ENCODE measurements around the gene PRSS2. TPM values are rescaled to one million over a fixed set of nuclear protein-coding genes. Genes with fewer than 3 reads are reported as not detected.
A peak's percentile ranks its signal among the peaks of the same experiment; 100 is the strongest.
"Not testable (repeated sequence)": the region's sequence is repeated elsewhere in the genome, so short reads cannot be mapped to it uniquely, and the experiment has no call there.

The PRSS2 gene
- total RNA-seq, 1 donor from 2014 or later, result not detected

DNA sequence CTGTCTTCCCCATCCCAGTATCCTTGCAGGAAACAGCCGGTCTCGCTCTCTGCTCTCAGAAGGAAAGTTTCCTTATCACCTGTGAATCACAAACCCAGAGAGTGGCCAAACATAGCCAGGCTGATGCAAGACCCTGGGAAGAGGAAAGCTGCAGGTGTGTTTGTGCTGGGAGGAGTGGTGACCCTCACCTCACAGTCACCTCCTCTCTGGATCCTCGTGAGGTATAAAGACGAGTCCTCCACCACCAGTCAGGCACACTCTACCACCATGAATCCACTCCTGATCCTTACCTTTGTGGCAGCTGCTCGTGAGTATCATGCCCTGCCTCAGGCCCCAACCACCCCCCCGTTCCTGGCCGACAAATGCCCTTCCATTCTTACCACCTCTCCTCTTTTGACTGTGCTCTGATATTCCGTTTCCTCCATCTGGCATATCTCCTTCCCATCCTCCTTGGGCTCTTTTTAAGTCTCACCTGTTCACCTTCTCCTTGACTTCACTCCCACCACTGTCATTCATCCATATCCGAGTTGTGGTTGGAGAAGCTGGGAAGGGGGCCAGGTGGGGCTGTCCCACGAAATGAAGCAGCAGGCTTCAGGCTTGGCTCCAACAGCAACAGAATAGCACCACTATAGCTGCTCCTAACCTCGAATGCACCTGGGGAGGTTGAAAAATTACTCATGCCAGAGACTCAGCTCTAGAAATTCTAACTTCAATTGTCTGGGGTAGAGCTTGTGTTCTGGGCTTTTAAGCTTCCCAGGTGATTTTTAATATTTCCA is 21.4 kb upstream of the PRSS2 start, which contains the start of gene PRSS1:
PRSS1 (plus strand) TSS at position 255 of the 776 bp plus-strand sequence; CDS start at position 268, 13 bp downstream.
- H3K27ac Mint-ChIP-seq (ENCODE audit: unreplicated experiment), result no peak within 1 kb of the TSS
- no peak within 1 kb of the TSS for H3K4me3 Mint-ChIP-seq
- no peaks in the 10 kb centered on the region for H3K4me1 Mint-ChIP-seq
- H3K36me3 Mint-ChIP-seq (ENCODE audit: low read depth), result no peaks in the 10 kb centered on the region
- TF ChIP-seq, protein P1, sequence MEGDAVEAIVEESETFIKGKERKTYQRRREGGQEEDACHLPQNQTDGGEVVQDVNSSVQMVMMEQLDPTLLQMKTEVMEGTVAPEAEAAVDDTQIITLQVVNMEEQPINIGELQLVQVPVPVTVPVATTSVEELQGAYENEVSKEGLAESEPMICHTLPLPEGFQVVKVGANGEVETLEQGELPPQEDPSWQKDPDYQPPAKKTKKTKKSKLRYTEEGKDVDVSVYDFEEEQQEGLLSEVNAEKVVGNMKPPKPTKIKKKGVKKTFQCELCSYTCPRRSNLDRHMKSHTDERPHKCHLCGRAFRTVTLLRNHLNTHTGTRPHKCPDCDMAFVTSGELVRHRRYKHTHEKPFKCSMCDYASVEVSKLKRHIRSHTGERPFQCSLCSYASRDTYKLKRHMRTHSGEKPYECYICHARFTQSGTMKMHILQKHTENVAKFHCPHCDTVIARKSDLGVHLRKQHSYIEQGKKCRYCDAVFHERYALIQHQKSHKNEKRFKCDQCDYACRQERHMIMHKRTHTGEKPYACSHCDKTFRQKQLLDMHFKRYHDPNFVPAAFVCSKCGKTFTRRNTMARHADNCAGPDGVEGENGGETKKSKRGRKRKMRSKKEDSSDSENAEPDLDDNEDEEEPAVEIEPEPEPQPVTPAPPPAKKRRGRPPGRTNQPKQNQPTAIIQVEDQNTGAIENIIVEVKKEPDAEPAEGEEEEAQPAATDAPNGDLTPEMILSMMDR (conservative IDR thresholded peaks at IDR 0.05), result no peak
- peaks cover 3% of the 10 kb centered on the region for H3K9me3 Mint-ChIP-seq
- no peak for DNase-seq (ENCODE audit: low read depth, low spot score)
- H3K27me3 Mint-ChIP-seq (ENCODE audit: low read depth), result peaks cover 35% of the 10 kb centered on the region

DNA sequence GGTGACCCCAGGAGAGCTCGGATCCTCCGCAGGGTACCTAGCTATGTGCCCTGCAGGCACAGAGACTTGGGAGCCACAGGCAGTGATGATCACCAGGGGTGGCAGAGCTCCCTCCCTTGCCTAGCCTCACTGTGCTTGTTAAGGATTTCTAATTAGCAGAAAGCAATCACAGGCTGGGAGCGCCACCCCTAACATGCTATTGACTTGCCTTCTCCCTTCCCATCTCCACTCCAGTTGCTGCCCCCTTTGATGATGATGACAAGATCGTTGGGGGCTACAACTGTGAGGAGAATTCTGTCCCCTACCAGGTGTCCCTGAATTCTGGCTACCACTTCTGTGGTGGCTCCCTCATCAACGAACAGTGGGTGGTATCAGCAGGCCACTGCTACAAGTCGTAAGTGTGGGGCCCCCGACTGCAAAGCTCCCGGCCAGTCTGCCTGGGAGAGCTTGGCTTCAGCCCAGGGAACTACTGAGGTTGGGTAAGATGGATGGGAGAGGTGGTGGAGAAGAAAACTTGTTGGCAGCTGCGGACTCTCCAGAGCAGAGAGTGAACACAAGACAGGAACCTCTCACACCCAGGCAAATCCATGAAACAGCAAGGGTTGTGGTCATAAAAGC is 20.3 kb upstream of the PRSS2 start:
- no peak overlapping the region for H3K27ac Mint-ChIP-seq (ENCODE audit: unreplicated experiment)
- H3K27me3 Mint-ChIP-seq (ENCODE audit: low read depth), result peaks cover 32% of the 10 kb centered on the region
- peaks cover 3% of the 10 kb centered on the region for H3K9me3 Mint-ChIP-seq
- TF ChIP-seq, protein P1 (conservative IDR thresholded peaks at IDR 0.05), result no peak
- H3K4me1 Mint-ChIP-seq, result no peaks in the 10 kb centered on the region
- H3K4me3 Mint-ChIP-seq, result no peak overlapping the region
- no peak for DNase-seq (ENCODE audit: low read depth, low spot score)
- no peaks in the 10 kb centered on the region for H3K36me3 Mint-ChIP-seq (ENCODE audit: low read depth)

DNA sequence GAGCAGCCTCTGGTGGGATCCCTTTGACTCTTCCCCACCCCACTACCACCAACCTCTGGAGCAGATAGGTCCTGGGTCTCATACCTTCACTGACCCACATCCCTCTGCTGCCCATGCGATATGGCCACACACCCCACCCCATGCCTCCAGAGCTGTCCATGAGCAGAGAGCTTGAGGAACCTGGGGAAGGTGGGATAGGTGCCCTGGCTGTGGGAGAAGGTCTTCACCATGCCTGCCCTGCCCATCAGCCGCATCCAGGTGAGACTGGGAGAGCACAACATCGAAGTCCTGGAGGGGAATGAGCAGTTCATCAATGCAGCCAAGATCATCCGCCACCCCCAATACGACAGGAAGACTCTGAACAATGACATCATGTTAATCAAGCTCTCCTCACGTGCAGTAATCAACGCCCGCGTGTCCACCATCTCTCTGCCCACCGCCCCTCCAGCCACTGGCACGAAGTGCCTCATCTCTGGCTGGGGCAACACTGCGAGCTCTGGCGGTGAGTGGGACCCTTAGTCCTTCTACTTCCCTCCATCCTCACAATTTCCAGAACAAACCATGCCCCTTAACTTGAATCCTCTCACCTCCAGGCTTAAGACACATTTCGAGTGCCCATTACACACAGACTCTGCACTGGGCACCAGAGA is 19.1 kb upstream of the PRSS2 start:
- Mint-ChIP-seq H3K27me3 (ENCODE audit: low read depth) (peaks cover 22% of the 10 kb centered on the region), H3K27ac (ENCODE audit: unreplicated experiment) (peak overlapping the region; percentile 8)
- not testable (repeated sequence) for H3K4me1 Mint-ChIP-seq; H3K4me3 Mint-ChIP-seq; DNase-seq (ENCODE audit: low read depth, low spot score); H3K36me3 Mint-ChIP-seq (ENCODE audit: low read depth); H3K9me3 Mint-ChIP-seq

DNA sequence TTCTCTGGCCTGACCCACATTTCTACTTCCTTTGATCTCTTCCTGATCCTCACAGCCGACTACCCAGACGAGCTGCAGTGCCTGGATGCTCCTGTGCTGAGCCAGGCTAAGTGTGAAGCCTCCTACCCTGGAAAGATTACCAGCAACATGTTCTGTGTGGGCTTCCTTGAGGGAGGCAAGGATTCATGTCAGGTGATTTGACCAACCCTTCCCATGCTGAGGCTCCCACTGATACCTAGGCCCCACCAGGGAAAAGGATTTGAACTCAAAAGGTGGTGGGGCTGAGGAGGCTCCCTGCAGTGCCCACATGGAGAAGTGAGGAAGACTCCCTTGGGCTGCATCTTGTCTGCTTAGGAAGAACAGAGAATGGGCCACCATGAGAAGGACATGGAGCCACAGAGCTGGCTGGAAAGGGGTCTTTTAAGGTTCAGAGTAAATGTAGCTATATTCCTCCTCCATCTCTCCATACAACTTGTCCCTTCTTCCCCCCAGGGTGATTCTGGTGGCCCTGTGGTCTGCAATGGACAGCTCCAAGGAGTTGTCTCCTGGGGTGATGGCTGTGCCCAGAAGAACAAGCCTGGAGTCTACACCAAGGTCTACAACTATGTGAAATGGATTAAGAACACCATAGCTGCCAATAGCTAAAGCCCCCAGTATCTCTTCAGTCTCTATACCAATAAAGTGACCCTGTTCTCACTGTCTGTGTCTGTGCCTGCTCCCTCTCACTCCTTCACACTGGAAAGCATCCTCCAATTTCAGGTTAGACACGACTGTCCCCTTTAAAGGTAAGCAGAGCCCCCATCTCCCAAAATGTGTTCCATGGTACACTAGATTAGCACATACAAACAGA is 18.2 kb upstream of the PRSS2 start:
- H3K27ac Mint-ChIP-seq (ENCODE audit: unreplicated experiment), result no peak overlapping the region
- H3K4me3 Mint-ChIP-seq, result no peak overlapping the region
- DNase-seq (ENCODE audit: low read depth, low spot score), result no peak
- H3K36me3 Mint-ChIP-seq (ENCODE audit: low read depth), result no peaks in the 10 kb centered on the region
- H3K4me1 Mint-ChIP-seq, result no peaks in the 10 kb centered on the region
- peaks cover 3% of the 10 kb centered on the region for H3K9me3 Mint-ChIP-seq
- H3K27me3 Mint-ChIP-seq (ENCODE audit: low read depth), result peaks cover 31% of the 10 kb centered on the region
- TF ChIP-seq, protein P1 (conservative IDR thresholded peaks at IDR 0.05), result no peak

- H3K4me3 Mint-ChIP-seq, result no peak overlapping the region
- no peak overlapping the region for H3K27ac Mint-ChIP-seq (ENCODE audit: unreplicated experiment)
- no peak for DNase-seq (ENCODE audit: low read depth, low spot score)
- no peaks in the 10 kb centered on the region for H3K4me1 Mint-ChIP-seq
- peaks cover 34% of the 10 kb centered on the region for H3K27me3 Mint-ChIP-seq (ENCODE audit: low read depth)
- peaks cover 3% of the 10 kb centered on the region for H3K9me3 Mint-ChIP-seq
- no peaks in the 10 kb centered on the region for H3K36me3 Mint-ChIP-seq (ENCODE audit: low read depth)
- TF ChIP-seq, protein P1 (conservative IDR thresholded peaks at IDR 0.05), result no peak
Observed at GRCh38 chr7:142753366-142753765, 17.4 kb upstream of the PRSS2 start.

DNA sequence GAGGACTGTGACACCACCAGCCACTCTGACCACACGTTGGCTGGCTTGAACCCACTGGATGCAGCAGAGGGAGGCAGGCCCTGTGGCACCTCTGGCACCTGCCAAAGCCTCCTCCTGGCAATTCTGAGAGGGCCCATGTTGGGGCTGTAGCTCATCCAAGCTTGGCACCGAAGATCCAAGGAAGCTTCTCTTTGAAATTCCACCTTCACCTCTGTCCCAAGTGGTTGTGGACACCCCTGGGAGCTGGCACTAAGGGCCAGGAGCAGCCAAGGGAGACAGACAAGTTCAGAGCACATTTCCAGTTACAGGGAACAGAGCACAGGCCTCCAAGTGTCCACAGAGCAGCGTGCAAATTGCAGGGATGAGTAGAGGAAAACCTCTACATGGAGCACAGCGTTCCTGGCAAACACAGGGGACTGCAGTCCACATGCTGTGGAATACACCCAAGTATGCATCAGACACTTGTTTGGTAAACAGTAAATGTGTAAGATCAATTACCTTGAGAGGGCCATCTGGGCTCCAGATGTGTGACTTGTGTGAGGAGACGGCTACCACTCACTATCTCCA is 16.8 kb upstream of the PRSS2 start:
- H3K9me3 Mint-ChIP-seq; H3K27ac Mint-ChIP-seq (ENCODE audit: unreplicated experiment); H3K4me1 Mint-ChIP-seq; H3K36me3 Mint-ChIP-seq (ENCODE audit: low read depth); H3K4me3 Mint-ChIP-seq; DNase-seq (ENCODE audit: low read depth, low spot score): not testable (repeated sequence)
- H3K27me3 Mint-ChIP-seq (ENCODE audit: low read depth), result peaks cover 35% of the 10 kb centered on the region

Measured in neural crest cell (in vitro differentiated cells).